Loucy (cell line): Measurements from ENCODE around the gene ALDH1A2.

Experiments used
- H2AFZ ChIP-seq: fragments of 200-600 bp; sonication (generic); 2 replicates; pipeline ENCODE4 v1.6.0; 2016; ENCODE audit warnings: antibody characterized with exemption, mild to moderate bottlenecking, low read length, moderate library complexity
- H3F3A ChIP-seq: fragments of 200-600 bp; 2 replicates; pipeline ENCODE4 v1.6.0; 2016; ENCODE audit warnings: antibody characterized with exemption, low read depth, mild to moderate bottlenecking
- H3K27me3 ChIP-seq: fragments of 200-600 bp; sonication (generic); 2 replicates; pipeline ENCODE4 v1.6.1; 2014; ENCODE audit warnings: low read length, mild to moderate bottlenecking; ENCODE audit not compliant: insufficient read depth, poor library complexity, severe bottlenecking
- H3K36me3 ChIP-seq: fragments of 200-600 bp; sonication (generic); 2 replicates; pipeline ENCODE4 v1.6.1; 2016; ENCODE audit warnings: low read length; ENCODE audit not compliant: insufficient read depth
- H3K4me1 ChIP-seq: fragments of 200-600 bp; sonication (generic); 2 replicates; pipeline ENCODE4 v1.5.1; 2014; ENCODE audit warnings: low read length, mild to moderate bottlenecking; ENCODE audit not compliant: insufficient read depth, poor library complexity, severe bottlenecking
- H3K4me2 ChIP-seq: fragments of 200-600 bp; sonication (generic); 2 replicates; pipeline ENCODE4 v1.6.0; 2014; ENCODE audit warnings: antibody characterized with exemption, low read length, low read depth, mild to moderate bottlenecking; ENCODE audit not compliant: poor library complexity, severe bottlenecking
- H3K4me3 ChIP-seq: fragments of 200-600 bp; sonication (generic); 2 replicates; pipeline ENCODE4 v1.5.1; 2014; ENCODE audit warnings: low read length, mild to moderate bottlenecking, mixed read lengths; ENCODE audit not compliant: poor library complexity, severe bottlenecking
- H3K79me2 ChIP-seq: fragments of 200-600 bp; sonication (generic); 2 replicates; pipeline ENCODE4 v1.6.1; 2014; ENCODE audit warnings: low read length; ENCODE audit not compliant: insufficient read depth
- H3K9ac ChIP-seq: fragments of 200-600 bp; sonication (generic); 2 replicates; pipeline ENCODE4 v1.6.0; 2014; ENCODE audit warnings: mild to moderate bottlenecking, low read depth, low read length, moderate library complexity; ENCODE audit not compliant: poor library complexity, severe bottlenecking
- H3K9me2 ChIP-seq: fragments of 200-600 bp; sonication (generic); replicated peaks from 2 replicates; pipeline ENCODE4 v1.6.1; 2016; ENCODE audit warnings: low read depth, low read length, mixed read lengths
- H3K9me3 ChIP-seq: fragments of 200-600 bp; sonication (generic); 2 replicates; pipeline ENCODE4 v1.6.1; 2014; ENCODE audit warnings: mild to moderate bottlenecking, antibody characterized with exemption, low read length, low read depth; ENCODE audit not compliant: insufficient read depth
- H4K20me1 ChIP-seq: fragments of 200-600 bp; sonication (generic); 2 replicates; pipeline ENCODE4 v1.6.0; 2014; ENCODE audit warnings: antibody characterized with exemption, low read length, mild to moderate bottlenecking; ENCODE audit not compliant: insufficient read depth, poor library complexity, severe bottlenecking
- EZH2phosphoT487 ChIP-seq: fragments of 200-600 bp; IDR thresholded peaks from 2 replicates; pipeline ENCODE4 v1.6.1; 2018; ENCODE audit warnings: antibody characterized with exemption, mild to moderate bottlenecking, moderate library complexity, borderline replicate concordance
- TF ChIP-seq, protein P1 (sequence below): fragments of 200-600 bp; sonication (generic); conservative IDR thresholded peaks from 2 replicates; pipeline ENCODE4 v1.5.1; 2014; ENCODE audit warnings: mild to moderate bottlenecking, antibody characterized with exemption, low read length

Gene ALDH1A2

DNA sequence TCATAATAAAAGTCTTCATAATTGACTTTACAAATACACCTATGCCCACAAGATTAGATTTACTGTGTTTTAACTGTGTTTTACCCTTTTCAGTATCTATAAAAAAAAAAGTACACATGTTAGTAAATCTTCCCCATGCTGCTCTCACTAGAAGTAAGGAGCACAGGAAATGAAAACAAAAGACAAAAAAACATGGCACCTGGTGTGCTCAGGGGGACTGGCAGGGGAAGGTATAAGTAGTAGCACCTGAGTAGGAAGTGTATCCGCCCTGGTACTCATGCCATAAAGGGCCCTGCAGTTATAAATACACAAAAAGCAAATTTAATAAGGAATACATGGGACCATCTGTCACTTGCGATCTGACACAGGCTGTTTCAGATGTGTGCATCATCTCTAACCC lies 8.9 kb upstream of the ALDH1A2 start:
- H3K4me2 ChIP-seq, result no peak overlapping the region
- H2AFZ ChIP-seq, result no peak overlapping the region
- H4K20me1 ChIP-seq, result no peaks in the 10 kb centered on the region
- H3K36me3 ChIP-seq, result no peaks in the 10 kb centered on the region
- no peaks in the 10 kb centered on the region for H3K79me2 ChIP-seq
- no peak overlapping the region for H3K9ac ChIP-seq
- peaks cover 17% of the 10 kb centered on the region for H3K27me3 ChIP-seq
- H3K9me3 ChIP-seq, result no peaks in the 10 kb centered on the region
- no peaks in the 10 kb centered on the region for H3K4me1 ChIP-seq
- H3K9me2 ChIP-seq, result no peaks in the 10 kb centered on the region
- H3F3A ChIP-seq, result no peaks in the 10 kb centered on the region
- H3K4me3 ChIP-seq, result no peak overlapping the region
- TF ChIP-seq EZH2phosphoT487, result no peak
- TF ChIP-seq, protein P1, sequence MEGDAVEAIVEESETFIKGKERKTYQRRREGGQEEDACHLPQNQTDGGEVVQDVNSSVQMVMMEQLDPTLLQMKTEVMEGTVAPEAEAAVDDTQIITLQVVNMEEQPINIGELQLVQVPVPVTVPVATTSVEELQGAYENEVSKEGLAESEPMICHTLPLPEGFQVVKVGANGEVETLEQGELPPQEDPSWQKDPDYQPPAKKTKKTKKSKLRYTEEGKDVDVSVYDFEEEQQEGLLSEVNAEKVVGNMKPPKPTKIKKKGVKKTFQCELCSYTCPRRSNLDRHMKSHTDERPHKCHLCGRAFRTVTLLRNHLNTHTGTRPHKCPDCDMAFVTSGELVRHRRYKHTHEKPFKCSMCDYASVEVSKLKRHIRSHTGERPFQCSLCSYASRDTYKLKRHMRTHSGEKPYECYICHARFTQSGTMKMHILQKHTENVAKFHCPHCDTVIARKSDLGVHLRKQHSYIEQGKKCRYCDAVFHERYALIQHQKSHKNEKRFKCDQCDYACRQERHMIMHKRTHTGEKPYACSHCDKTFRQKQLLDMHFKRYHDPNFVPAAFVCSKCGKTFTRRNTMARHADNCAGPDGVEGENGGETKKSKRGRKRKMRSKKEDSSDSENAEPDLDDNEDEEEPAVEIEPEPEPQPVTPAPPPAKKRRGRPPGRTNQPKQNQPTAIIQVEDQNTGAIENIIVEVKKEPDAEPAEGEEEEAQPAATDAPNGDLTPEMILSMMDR, result no peak

DNA sequence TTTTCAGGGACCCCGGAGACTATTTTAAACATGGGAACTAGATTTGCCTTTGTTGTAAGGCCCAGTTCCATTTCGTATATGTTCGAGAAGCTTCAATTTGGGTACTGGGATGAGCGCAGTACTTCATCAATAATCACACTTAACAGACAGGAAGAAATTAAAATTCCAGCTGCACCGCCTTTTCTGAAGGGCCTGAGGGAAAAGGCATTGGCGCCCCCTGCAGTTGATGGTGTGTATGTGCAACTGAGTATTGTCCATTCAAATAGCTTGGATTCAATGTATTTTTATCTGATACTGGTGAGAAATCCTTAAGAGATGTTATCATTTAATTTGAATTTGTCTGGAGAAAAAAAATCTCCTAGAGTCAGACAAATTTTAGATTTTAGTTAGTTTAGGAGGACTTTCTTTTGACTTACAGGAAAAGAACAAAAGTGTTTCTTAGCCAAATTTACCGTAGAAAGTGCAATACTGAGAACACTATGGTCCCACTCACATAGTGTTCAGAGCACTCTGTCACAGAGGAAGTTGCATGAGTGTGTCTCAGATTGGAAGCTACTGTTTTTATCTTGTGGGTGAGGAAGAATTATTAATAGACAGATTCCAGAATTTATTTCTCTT lies 5.4 kb upstream of the ALDH1A2 start:
- Histone ChIP-seq H4K20me1 (no peaks in the 10 kb centered on the region), H2AFZ (no peak overlapping the region), H3K9ac (no peak overlapping the region), H3K27me3 (peaks cover 15% of the 10 kb centered on the region), H3K9me2 (no peaks in the 10 kb centered on the region), H3K4me3 (no peak overlapping the region), H3K79me2 (no peaks in the 10 kb centered on the region), H3K4me1 (no peaks in the 10 kb centered on the region), H3K9me3 (no peaks in the 10 kb centered on the region), H3F3A (no peaks in the 10 kb centered on the region), H3K4me2 (no peak overlapping the region), H3K36me3 (no peaks in the 10 kb centered on the region)
- TF ChIP-seq, protein P1, result peak; percentile 99
- TF ChIP-seq EZH2phosphoT487, result no peak

DNA sequence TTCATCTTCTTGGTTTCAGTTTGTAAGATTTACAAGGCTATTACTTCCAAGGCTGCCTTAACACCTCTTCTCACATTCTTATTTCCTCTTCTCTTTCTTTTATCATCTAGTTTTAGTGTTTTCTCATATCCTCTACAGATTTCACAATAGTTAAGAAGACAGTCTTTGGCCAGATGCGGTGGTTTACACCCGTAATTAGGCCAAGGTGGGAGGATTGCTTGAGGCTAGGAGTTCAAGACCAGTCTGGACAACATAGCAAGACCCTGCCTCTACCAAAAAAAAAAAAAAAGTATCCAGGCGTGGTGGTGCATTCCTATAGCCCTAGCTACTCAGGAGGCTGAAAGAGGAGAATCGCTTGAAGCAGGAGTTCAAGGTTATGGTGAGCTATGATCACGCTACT lies 3.5 kb upstream of the ALDH1A2 start:
- Histone ChIP-seq H3K36me3 (no peaks in the 10 kb centered on the region), H3K9me2 (no peaks in the 10 kb centered on the region), H3K9ac (no peak overlapping the region), H3K4me3 (no peak overlapping the region), H3K9me3 (no peaks in the 10 kb centered on the region), H3K79me2 (no peaks in the 10 kb centered on the region), H2AFZ (no peak overlapping the region), H3K27me3 (peaks cover 11% of the 10 kb centered on the region), H3K4me2 (no peak overlapping the region), H3K4me1 (no peaks in the 10 kb centered on the region), H3F3A (no peaks in the 10 kb centered on the region), H4K20me1 (no peaks in the 10 kb centered on the region)
- TF ChIP-seq EZH2phosphoT487, result no peak
- TF ChIP-seq, protein P1, result no peak
